Measurements from ENCODE around the gene WSCD2. TPM values are rescaled to one million over a fixed set of nuclear protein-coding genes. Genes with fewer than 3 reads are reported as not detected.

Gene WSCD2
- total and polyA plus RNA-seq, 2 of the 4 experiments (the other 2 are of a cell fraction) = not detected

DNA sequence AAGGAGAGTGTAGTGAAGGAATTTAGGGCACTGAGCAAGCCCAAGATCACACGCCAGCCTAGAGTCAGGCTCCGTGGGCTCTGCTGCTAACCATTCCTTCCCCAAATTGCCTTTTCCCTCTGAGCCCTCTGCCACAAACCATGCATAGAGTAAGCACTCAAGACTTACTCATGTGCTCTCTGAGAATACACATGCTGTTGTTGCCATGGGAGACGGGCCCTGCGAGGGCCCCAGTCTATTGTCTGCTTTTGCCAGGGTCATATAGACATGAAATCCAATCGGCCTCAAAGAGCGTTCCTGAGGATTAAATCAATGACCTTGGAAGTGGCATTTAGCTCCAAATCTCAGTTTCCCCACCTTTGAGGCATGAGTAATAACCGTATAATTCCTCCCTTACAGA, 48.7 kb upstream of the WSCD2 start:
- H4K8ac ChIP-seq (ENCODE audit: low read depth in 2 of 2, low read length in 2 of 2) = no peak overlapping the region
- H3K79me1 ChIP-seq (ENCODE audit: low read depth in 1 of 2, low read length in 2 of 2) = no peaks in the 10 kb centered on the region
- H3K27ac ChIP-seq (ENCODE audit: insufficient read depth, low read length) = no peak overlapping the region

More for the DNA sequence above, 48.7 kb upstream of the WSCD2 start:
- TF ChIP-seq NFE2L2 (IDR thresholded peaks at IDR 0.05; ENCODE audit: low read depth, low read length) = no peak
- TF ChIP-seq RFX5 (IDR thresholded peaks at IDR 0.05; ENCODE audit: low read depth, low read length) = no peak
- no peak for TF ChIP-seq FOS (IDR thresholded peaks at IDR 0.05; ENCODE audit: low read depth, low read length)
- no peak for TF ChIP-seq POLR2A (IDR thresholded peaks at IDR 0.05; ENCODE audit: low read depth, low read length)
- TF ChIP-seq MXI1 (IDR thresholded peaks at IDR 0.05; ENCODE audit: borderline replicate concordance, low read depth, low read length) = no peak
- no peak for TF ChIP-seq CEBPB (IDR thresholded peaks at IDR 0.05; ENCODE audit: low read depth, low read length)
- no peak for TF ChIP-seq USF2 (IDR thresholded peaks at IDR 0.05; ENCODE audit: low read depth, low read length)
- TF ChIP-seq ELK1 (IDR thresholded peaks at IDR 0.05; ENCODE audit: borderline replicate concordance, low read depth, low read length) = no peak
- Histone ChIP-seq H3K4me2 (ENCODE audit: low read depth, low read length) (no peak overlapping the region), H2BK20ac (ENCODE audit: low read depth, low read length) (no peak overlapping the region), H4K5ac (ENCODE audit: low read depth, low read length) (no peak overlapping the region), H2BK120ac (ENCODE audit: low read depth, low read length) (no peak overlapping the region), H4K20me1 (ENCODE audit: insufficient read depth, low read length) (no peaks in the 10 kb centered on the region), H3K18ac (ENCODE audit: low read depth, low read length) (no peak overlapping the region), H3K27me3 (ENCODE audit: control insufficient read depth, insufficient read depth, low read length) (no peaks in the 10 kb centered on the region), H2AFZ (replicated peaks; ENCODE audit: low read length, poor library complexity) (no peak overlapping the region), H3K4me1 (ENCODE audit: control insufficient read depth, insufficient read depth, low read length) (no peaks in the 10 kb centered on the region), H2BK5ac (ENCODE audit: low read depth, low read length, poor library complexity, severe bottlenecking) (no peak overlapping the region), H4K91ac (ENCODE audit: insufficient read depth, low read depth, low read length) (no peak overlapping the region), H3K9me1 (ENCODE audit: insufficient read depth, low read length) (no peaks in the 10 kb centered on the region), H2AK5ac (ENCODE audit: low read depth, low read length) (no peak overlapping the region), H3K4me3 (ENCODE audit: insufficient read depth, low read depth, low read length) (no peak overlapping the region), H2BK15ac (ENCODE audit: low read depth, low read length) (no peak overlapping the region), H3K56ac (ENCODE audit: extremely low read depth, insufficient read depth, low read length) (no peak overlapping the region), H3K9me3 (ENCODE audit: control insufficient read depth, insufficient read depth, low read length) (no peaks in the 10 kb centered on the region; the same call in 1 of the 2 replicates), H3K4ac (ENCODE audit: low read depth, low read length) (no peak overlapping the region), H3K9ac (ENCODE audit: low read depth, low read length) (no peak overlapping the region), H3K14ac (replicated peaks; ENCODE audit: low read depth, low read length) (no peak overlapping the region), H3K23ac (ENCODE audit: low read depth, low read length) (no peak overlapping the region), H3K36me3 (ENCODE audit: control insufficient read depth, insufficient read depth, low read length) (no peaks in the 10 kb centered on the region), H2AK9ac (replicated peaks; ENCODE audit: low read depth, low read length, poor library complexity) (no peak overlapping the region)
- no TSS peak for BruUV-seq (replicated peaks)
- DNase-seq = no peak
- no peak for ATAC-seq (ENCODE audit: low read depth)
- in situ Hi-C loops (cut with MboI; ENCODE audit: low sequenced_read_pairs) (no loop called here), dilution Hi-C loops (cut with HindIII; ENCODE audit: low sequenced_read_pairs, unreplicated experiment) (no loop called here), intact Hi-C loops (cut with micrococcal nuclease) (no loop called here)
- WGBS, 2 experiments (ENCODE audit: extremely low coverage in 2 of 2, insufficient read length in 1 of 2) = no CpG with 5 or more reads among the region's 7 CpGs
- ChIA-PET POLR2A (ENCODE audit: unreplicated experiment) (no interaction called here), CTCF (interaction anchor here (0.5 kb wide), 1 partner anchor 35 kb away, joined by 4 read pairs; no protein-coding TSS in a partner anchor)

All from IMR-90 (cell line).